BE2C (cell line): ENCODE measurements around the gene PUM2.
A peak's percentile ranks its signal among the peaks of the same experiment; 100 is the strongest.
"Not testable (repeated sequence)": the region's sequence is repeated elsewhere in the genome, so short reads cannot be mapped to it uniquely, and the experiment has no call there.

Source experiments
- DNase-seq: peaks from one replicate; pipeline ENCODE4 v3.0.0-alpha.2; 2020
- H3K27me3 ChIP-seq: fragments of 250-450 bp; sonication (Bioruptor Pico); 2 replicates; pipeline ENCODE4 v1.5.1; 2020; ENCODE audit warnings: mild to moderate bottlenecking
- H3K36me3 ChIP-seq: fragments of 250-450 bp; sonication (Bioruptor Pico); 2 replicates; pipeline ENCODE4 v1.5.1; 2020; ENCODE audit warnings: mild to moderate bottlenecking
- H3K4me1 ChIP-seq: fragments of 250-450 bp; sonication (Bioruptor Pico); 2 replicates; pipeline ENCODE4 v1.5.1; 2020
- H3K4me3 ChIP-seq: 2 replicates; pipeline ENCODE4 v1.5.1; 2011; ENCODE audit warnings: low read depth, low read length
- H3K9me3 ChIP-seq: fragments of 250-450 bp; sonication (Bioruptor Pico); 2 replicates; pipeline ENCODE4 v1.5.1; 2020
- CTCF ChIP-seq: IDR thresholded peaks from 2 replicates; pipeline ENCODE4 v1.5.1; 2012; ENCODE audit warnings: mild to moderate bottlenecking, low read depth, low read length

PUM2 gene

GRCh38 chr2:20247084-20247483 is 103.6 kb downstream of the PUM2 start:
- Histone ChIP-seq H3K36me3 (peaks cover 55% of the 10 kb centered on the region), H3K4me1 (no peaks in the 10 kb centered on the region), H3K9me3 (no peaks in the 10 kb centered on the region), H3K27me3 (no peaks in the 10 kb centered on the region), H3K4me3 (no peak overlapping the region)
- TF ChIP-seq CTCF = no peak
- no peak for DNase-seq

GRCh38 chr2:20243637-20244036 is 107.0 kb downstream of the PUM2 start:
- H3K4me3 ChIP-seq, H3K27me3 ChIP-seq, H3K9me3 ChIP-seq, H3K4me1 ChIP-seq, DNase-seq: not testable (repeated sequence)
- H3K36me3 ChIP-seq = peaks cover 20% of the 10 kb centered on the region

GRCh38 chr2:20242727-20243377 is 107.8 kb downstream of the PUM2 start:
- no peaks in the 10 kb centered on the region for H3K9me3 ChIP-seq
- peak; percentile 7 for TF ChIP-seq CTCF
- no peak overlapping the region for H3K4me3 ChIP-seq
- peaks cover 14% of the 10 kb centered on the region for H3K36me3 ChIP-seq
- H3K4me1 ChIP-seq = no peaks in the 10 kb centered on the region
- DNase-seq = peak; percentile 28
- H3K27me3 ChIP-seq = no peaks in the 10 kb centered on the region; the same call in 1 of the 2 replicates

GRCh38 chr2:20241973-20242726 is 108.5 kb downstream of the PUM2 start:
- Histone ChIP-seq H3K36me3 (peaks cover 8% of the 10 kb centered on the region), H3K4me3 (no peak overlapping the region), H3K4me1 (no peaks in the 10 kb centered on the region), H3K9me3 (no peaks in the 10 kb centered on the region), H3K27me3 (no peaks in the 10 kb centered on the region; the same call in 1 of the 2 replicates)
- no peak for DNase-seq
- 0 out of 2 replicates have a peak, but pooled peaks have one; percentile 14 for TF ChIP-seq CTCF

GRCh38 chr2:20240291-20240690 is 110.4 kb downstream of the PUM2 start:
- not testable (repeated sequence) for H3K4me1 ChIP-seq, H3K27me3 ChIP-seq, H3K4me3 ChIP-seq, H3K36me3 ChIP-seq, DNase-seq, H3K9me3 ChIP-seq

- no peak for TF ChIP-seq CTCF
- H3K36me3 ChIP-seq = no peaks in the 10 kb centered on the region
- H3K9me3 ChIP-seq = no peaks in the 10 kb centered on the region
- no peaks in the 10 kb centered on the region for H3K4me1 ChIP-seq
- H3K27me3 ChIP-seq = no peaks in the 10 kb centered on the region; the same call in 1 of the 2 replicates
- no peak overlapping the region for H3K4me3 ChIP-seq
- DNase-seq = no peak
Measured at GRCh38 chr2:20236496-20236895, 114.1 kb downstream of the PUM2 start.

GRCh38 chr2:20235655-20236305 is 114.9 kb downstream of the PUM2 start:
- DNase-seq = no peak
- Histone ChIP-seq H3K36me3 (no peaks in the 10 kb centered on the region), H3K27me3 (no peaks in the 10 kb centered on the region; the same call in 1 of the 2 replicates), H3K4me3 (no peak overlapping the region), H3K9me3 (no peaks in the 10 kb centered on the region), H3K4me1 (no peaks in the 10 kb centered on the region)
- no peak for TF ChIP-seq CTCF

GRCh38 chr2:20234597-20234996 is 116.0 kb downstream of the PUM2 start:
- not testable (repeated sequence) for DNase-seq, H3K9me3 ChIP-seq, H3K36me3 ChIP-seq, H3K4me1 ChIP-seq, H3K27me3 ChIP-seq, H3K4me3 ChIP-seq
